IPS DF 6.9 (cell line): ENCODE results near the gene SDCBP2.

ENCODE experiments used
- DNase-seq: peaks from one replicate; pipeline ENCODE4 v3.0.0-alpha.2; 2013; ENCODE audit warnings: low read depth, low spot score
- H3K27ac ChIP-seq: one replicate; pipeline ENCODE4 v1.5.1; 2013; ENCODE audit warnings: low read length, control low read depth
- H3K27me3 ChIP-seq: 2 replicates; pipeline ENCODE4 v1.6.1; 2013; ENCODE audit warnings: mild to moderate bottlenecking, low read length; ENCODE audit not compliant: control insufficient read depth, insufficient read depth
- H3K36me3 ChIP-seq: 2 replicates; pipeline ENCODE4 v1.6.1; 2013; ENCODE audit warnings: low read length; ENCODE audit not compliant: control insufficient read depth, insufficient read depth
- H3K4me1 ChIP-seq: 2 replicates; pipeline ENCODE4 v1.6.1; 2013; ENCODE audit warnings: low read length; ENCODE audit not compliant: control insufficient read depth, insufficient read depth
- H3K4me3 ChIP-seq: 2 replicates; pipeline ENCODE4 v1.5.1; 2013; ENCODE audit warnings: mild to moderate bottlenecking, low read length
- H3K9me3 ChIP-seq: 2 replicates; pipeline ENCODE4 v1.6.1; 2013; ENCODE audit warnings: low read length, inconsistent platforms; ENCODE audit not compliant: control insufficient read depth, insufficient read depth
- WGBS: extraction: QIAGEN DNeasy Blood & Tissue Kit; methylation state at CpG from one replicate; pipeline ENCODE4 v1.1.7; 2013; ENCODE audit warnings: mixed read lengths, missing lambda C conversion rate; ENCODE audit not compliant: insufficient read length, insufficient coverage; 5-methylcytosine and 5-hydroxymethylcytosine counted together

Gene SDCBP2

GRCh38 chr20:1283522-1284510 lies 45.1 kb downstream of the SDCBP2 start:
- DNase-seq, result no peak
- Histone ChIP-seq H3K27ac (no peak overlapping the region), H3K27me3 (no peaks in the 10 kb centered on the region), H3K9me3 (no peaks in the 10 kb centered on the region), H3K4me1 (no peaks in the 10 kb centered on the region; the same call in 1 of the 2 replicates), H3K4me3 (no peak overlapping the region), H3K36me3 (no peaks in the 10 kb centered on the region)
- no CpG with 5 or more reads among the region's 9 CpGs for WGBS

- Histone ChIP-seq H3K27me3 (no peaks in the 10 kb centered on the region), H3K4me1 (no peaks in the 10 kb centered on the region; the same call in 1 of the 2 replicates)
Measured at GRCh38 chr20:1282966-1283365, 46.0 kb downstream of the SDCBP2 start.

GRCh38 chr20:1281279-1282057 lies 47.5 kb downstream of the SDCBP2 start:
- H3K4me3 ChIP-seq, result no peak overlapping the region
- H3K27ac ChIP-seq, result no peak overlapping the region
- no peaks in the 10 kb centered on the region for H3K36me3 ChIP-seq
- no peak for DNase-seq
- WGBS, result no CpG with 5 or more reads among the region's 7 CpGs
- H3K9me3 ChIP-seq, result no peaks in the 10 kb centered on the region
- H3K27me3 ChIP-seq, result no peaks in the 10 kb centered on the region
- H3K4me1 ChIP-seq, result no peaks in the 10 kb centered on the region

More at GRCh38 chr20:1282966-1283365, 46.0 kb downstream of the SDCBP2 start:
- Histone ChIP-seq H3K27ac (no peak overlapping the region), H3K9me3 (no peaks in the 10 kb centered on the region), H3K4me3 (no peak overlapping the region), H3K36me3 (no peaks in the 10 kb centered on the region)
- no CpG with 5 or more reads among the region's 3 CpGs for WGBS
- DNase-seq, result no peak

- H3K4me3 ChIP-seq, result no peak overlapping the region
- H3K27me3 ChIP-seq, result no peaks in the 10 kb centered on the region
- H3K9me3 ChIP-seq, result no peaks in the 10 kb centered on the region
- no CpG with 5 or more reads among the region's 6 CpGs for WGBS
- no peaks in the 10 kb centered on the region for H3K36me3 ChIP-seq
- DNase-seq, result no peak
- no peak overlapping the region for H3K27ac ChIP-seq
- H3K4me1 ChIP-seq, result no peaks in the 10 kb centered on the region
Measured at GRCh38 chr20:1280195-1281102, 48.5 kb downstream of the SDCBP2 start.

- H3K27me3 ChIP-seq, result no peaks in the 10 kb centered on the region
- no peak for DNase-seq
- no peaks in the 10 kb centered on the region for H3K36me3 ChIP-seq
- no peak overlapping the region for H3K27ac ChIP-seq
- WGBS, result no CpG with 5 or more reads among the region's 4 CpGs
- H3K9me3 ChIP-seq, result no peaks in the 10 kb centered on the region
- no peaks in the 10 kb centered on the region for H3K4me1 ChIP-seq
- H3K4me3 ChIP-seq, result no peak overlapping the region
Measured at GRCh38 chr20:1278993-1279392, 49.9 kb downstream of the SDCBP2 start.

GRCh38 chr20:1277529-1278322 lies 51.2 kb downstream of the SDCBP2 start:
- Histone ChIP-seq H3K27me3 (no peaks in the 10 kb centered on the region), H3K27ac (no peak overlapping the region), H3K4me1 (no peaks in the 10 kb centered on the region), H3K4me3 (no peak overlapping the region), H3K36me3 (no peaks in the 10 kb centered on the region), H3K9me3 (no peaks in the 10 kb centered on the region)
- WGBS, result no CpG with 5 or more reads among the region's 8 CpGs
- DNase-seq, result no peak

GRCh38 chr20:1275919-1276318 lies 53.0 kb downstream of the SDCBP2 start:
- WGBS, result no CpG with 5 or more reads among the region's 2 CpGs
- no peak overlapping the region for H3K4me3 ChIP-seq
- no peak for DNase-seq
- no peak overlapping the region for H3K27ac ChIP-seq
- H3K4me1 ChIP-seq, result no peaks in the 10 kb centered on the region
- no peaks in the 10 kb centered on the region for H3K27me3 ChIP-seq
- H3K9me3 ChIP-seq, result no peaks in the 10 kb centered on the region
- no peaks in the 10 kb centered on the region for H3K36me3 ChIP-seq

GRCh38 chr20:1274485-1275311 lies 54.2 kb downstream of the SDCBP2 start:
- Histone ChIP-seq H3K27me3 (no peaks in the 10 kb centered on the region), H3K27ac (no peak overlapping the region), H3K4me3 (no peak overlapping the region), H3K9me3 (no peaks in the 10 kb centered on the region), H3K4me1 (no peaks in the 10 kb centered on the region), H3K36me3 (no peaks in the 10 kb centered on the region)
- DNase-seq, result no peak
- WGBS, result no CpG with 5 or more reads among the region's 14 CpGs

GRCh38 chr20:1273366-1273765 lies 55.6 kb downstream of the SDCBP2 start:
- Histone ChIP-seq H3K4me3 (no peak overlapping the region), H3K9me3 (no peaks in the 10 kb centered on the region), H3K36me3 (no peaks in the 10 kb centered on the region), H3K27me3 (no peaks in the 10 kb centered on the region), H3K27ac (no peak overlapping the region), H3K4me1 (no peaks in the 10 kb centered on the region)
- no CpG with 5 or more reads among the region's 2 CpGs for WGBS
- no peak for DNase-seq
